GM18907 (cell line): Measurements from ENCODE around the gene PTPRC.

Experiments used
- ATAC-seq: cut with Tn5 transposase; IDR thresholded peaks from one replicate; pipeline ENCODE4 v1.9.1; 2021; ENCODE audit warnings: mild to moderate bottlenecking, moderate library complexity; ENCODE audit not compliant: unreplicated experiment

The PTPRC gene

GRCh38 chr1:198747127-198747526, 108.3 kb downstream of the PTPRC start:
- ATAC-seq, result no peak

- ATAC-seq, result no peak
Measured at GRCh38 chr1:198749279-198749678, 110.4 kb downstream of the PTPRC start.

- no peak for ATAC-seq
Measured at GRCh38 chr1:198750081-198750480, 111.2 kb downstream of the PTPRC start.

- no peak for ATAC-seq
Measured at GRCh38 chr1:198751741-198752140, 112.9 kb downstream of the PTPRC start.

- no peak for ATAC-seq
Measured at GRCh38 chr1:198754670-198755069, 115.8 kb downstream of the PTPRC start.

GRCh38 chr1:198755715-198756114, 116.9 kb downstream of the PTPRC start:
- no peak for ATAC-seq

GRCh38 chr1:198756470-198756869, 117.6 kb downstream of the PTPRC start:
- ATAC-seq, result no peak

GRCh38 chr1:198761859-198762616, 123.2 kb downstream of the PTPRC start:
- no peak for ATAC-seq

- no peak for ATAC-seq
Measured at GRCh38 chr1:198763298-198763714, 124.5 kb downstream of the PTPRC start.

- ATAC-seq, result no peak
Measured at GRCh38 chr1:198764748-198765147, 125.9 kb downstream of the PTPRC start.

GRCh38 chr1:198765416-198765815, 126.6 kb downstream of the PTPRC start:
- no peak for ATAC-seq

- no peak for ATAC-seq
Measured at GRCh38 chr1:198771563-198772153, 132.8 kb downstream of the PTPRC start.

GRCh38 chr1:198772626-198773025, 133.8 kb downstream of the PTPRC start:
- no peak for ATAC-seq

- no peak for ATAC-seq
Measured at GRCh38 chr1:198773030-198773429, 134.2 kb downstream of the PTPRC start.

- ATAC-seq, result no peak
Measured at GRCh38 chr1:198773523-198773922, 134.7 kb downstream of the PTPRC start.

GRCh38 chr1:198774421-198774820, 135.6 kb downstream of the PTPRC start:
- ATAC-seq, result no peak

- ATAC-seq, result no peak
Measured at GRCh38 chr1:198775606-198776005, 136.8 kb downstream of the PTPRC start.

GRCh38 chr1:198776602-198777029, 137.8 kb downstream of the PTPRC start:
- ATAC-seq, result no peak

- ATAC-seq, result no peak
Measured at GRCh38 chr1:198778049-198778448, 139.2 kb downstream of the PTPRC start.

- no peak for ATAC-seq
Measured at GRCh38 chr1:198780376-198780775, 141.5 kb downstream of the PTPRC start.

- peak; percentile 90 for ATAC-seq
Measured at GRCh38 chr1:198788561-198789064, 149.8 kb downstream of the PTPRC start.

- ATAC-seq, result no peak
Measured at GRCh38 chr1:198793714-198794113, 154.9 kb downstream of the PTPRC start.
